GM21619 (cell line): Measurements from ENCODE around the gene PAIP2B.

ENCODE experiments used
- ATAC-seq: cut with Tn5 transposase; IDR thresholded peaks from one replicate; pipeline ENCODE4 v1.9.1; 2021; ENCODE audit not compliant: unreplicated experiment

PAIP2B gene

DNA sequence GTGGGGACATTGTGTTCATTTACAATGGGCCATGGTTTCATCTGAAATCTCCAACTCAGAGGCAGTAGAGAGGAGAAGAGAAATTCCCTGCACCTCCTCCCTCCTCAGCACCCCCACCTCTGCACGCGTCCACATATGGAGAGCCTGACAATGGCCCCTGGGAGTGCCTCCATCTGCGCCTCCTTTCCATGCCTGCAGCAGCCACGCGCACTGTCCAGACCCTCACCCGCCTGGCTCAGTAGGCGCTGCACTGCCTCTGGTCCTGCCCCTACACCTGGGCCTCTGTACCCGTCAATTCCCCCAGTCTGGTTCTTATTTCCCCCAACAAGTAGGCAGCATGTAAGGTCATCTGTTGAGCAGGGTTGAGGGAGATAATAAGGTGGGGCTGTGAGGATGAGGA is 72.6 kb downstream of the PAIP2B start:
- no peak for ATAC-seq

DNA sequence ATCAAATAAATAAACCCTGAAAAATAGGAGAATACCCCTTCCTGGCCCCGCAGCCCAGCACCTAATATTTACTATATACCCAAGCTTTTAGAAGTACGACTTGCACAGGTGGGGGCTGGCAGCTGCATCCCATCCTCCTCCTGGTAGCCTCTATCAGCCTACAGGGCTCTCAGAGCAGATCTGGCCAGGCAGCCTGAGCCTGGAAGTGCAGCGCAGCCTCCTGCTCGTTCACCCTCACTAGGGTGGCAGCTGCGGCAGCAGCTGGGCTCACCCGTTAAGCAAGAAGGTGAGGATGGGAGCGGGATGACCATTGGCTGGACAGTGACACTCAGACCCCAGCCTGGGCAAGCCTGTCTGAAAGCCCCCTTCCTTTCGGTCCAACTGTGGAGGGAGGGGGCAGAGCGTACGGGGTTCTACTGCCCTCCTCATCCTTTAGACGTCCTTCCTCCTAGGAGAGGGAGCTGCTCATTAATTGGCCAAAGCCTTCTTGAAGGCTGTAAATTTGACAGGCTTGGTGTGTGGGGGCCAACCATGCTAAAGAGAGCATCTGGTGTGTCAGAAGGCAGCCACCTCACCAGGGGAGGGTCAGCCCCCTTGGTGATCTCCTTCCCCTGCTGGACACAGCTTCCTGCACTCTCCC is 73.2 kb downstream of the PAIP2B start:
- no peak for ATAC-seq

DNA sequence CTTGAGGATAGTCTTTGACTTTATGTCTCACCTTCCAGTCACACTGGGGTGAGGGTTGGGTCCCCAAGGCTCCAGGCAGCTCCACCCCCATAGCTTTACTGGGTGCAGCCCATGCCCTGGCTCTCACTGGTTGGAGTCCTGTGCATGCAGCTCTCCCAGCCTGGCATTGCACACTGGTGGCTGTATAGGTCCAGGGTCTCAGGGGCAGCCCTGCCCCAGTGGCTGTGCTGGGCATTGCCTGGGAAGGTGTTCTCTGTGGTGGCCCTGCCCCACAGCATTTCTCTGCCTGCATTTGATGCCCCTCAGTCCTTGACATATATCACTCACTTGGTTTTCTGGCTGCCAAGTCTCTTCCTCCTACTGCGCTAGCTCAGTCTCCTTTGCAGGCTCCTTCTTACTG is 75.3 kb downstream of the PAIP2B start:
- ATAC-seq: no peak

DNA sequence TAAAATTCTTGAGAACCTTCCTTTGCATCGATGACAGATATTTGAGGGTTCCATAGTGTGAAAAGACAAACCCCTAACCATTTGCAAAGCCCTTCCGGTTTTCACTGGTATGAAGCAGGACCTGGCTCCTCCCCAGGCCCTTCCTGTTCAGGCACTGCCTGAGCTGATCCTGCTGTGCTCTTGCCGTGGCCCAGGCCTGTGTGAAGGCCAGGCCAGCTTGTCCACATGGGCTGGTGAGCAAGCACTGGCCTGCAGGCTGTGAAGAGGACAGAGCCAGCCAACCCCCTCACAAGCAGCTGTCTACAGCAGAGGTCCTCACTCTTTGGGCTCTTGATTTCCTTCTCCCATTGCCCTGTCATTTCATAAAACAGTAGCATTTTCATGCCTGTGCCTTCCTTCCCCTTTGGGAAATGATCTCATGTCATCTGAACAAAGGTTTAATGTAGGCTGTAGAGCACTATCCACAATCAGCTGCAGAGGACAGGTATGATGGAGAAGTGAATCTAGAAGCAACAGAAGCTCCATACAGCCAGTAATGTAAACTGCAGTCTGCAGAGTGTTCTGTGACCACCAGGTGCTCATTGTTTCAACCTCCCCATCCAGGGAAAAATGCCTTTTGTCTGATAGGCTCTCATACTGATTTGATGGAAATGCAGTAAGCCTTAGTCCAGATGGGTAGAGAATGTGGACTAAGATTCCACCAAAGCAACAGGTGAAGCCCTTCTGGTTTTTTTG is 76.7 kb downstream of the PAIP2B start:
- no peak for ATAC-seq

DNA sequence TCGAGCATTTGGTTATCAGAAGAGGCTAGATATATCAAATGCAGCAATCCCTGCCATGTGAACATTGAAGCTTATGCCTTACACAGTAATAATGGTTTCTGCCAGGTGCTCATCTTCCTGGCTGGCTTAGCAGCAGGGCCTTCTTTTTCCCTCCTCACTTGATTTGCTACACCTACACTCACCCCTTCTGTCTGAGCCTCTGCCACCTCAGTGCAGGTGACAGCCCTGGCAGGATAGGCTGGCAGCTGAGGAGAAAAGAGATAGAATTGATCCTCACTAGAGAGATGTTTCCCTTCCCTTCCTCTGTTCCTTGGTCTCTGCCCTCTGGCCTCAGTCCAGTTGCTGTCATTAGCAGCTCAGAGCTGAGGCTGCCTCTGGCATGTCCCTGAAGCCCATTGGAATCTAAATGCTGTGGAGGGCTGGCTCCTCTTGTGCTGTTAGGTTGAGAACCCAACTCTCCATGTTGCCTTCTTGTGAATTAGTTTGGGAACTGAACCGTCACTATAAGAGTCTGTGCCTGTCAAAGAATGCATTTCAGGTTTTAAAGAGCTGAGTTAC is 78.3 kb downstream of the PAIP2B start:
- no peak for ATAC-seq

DNA sequence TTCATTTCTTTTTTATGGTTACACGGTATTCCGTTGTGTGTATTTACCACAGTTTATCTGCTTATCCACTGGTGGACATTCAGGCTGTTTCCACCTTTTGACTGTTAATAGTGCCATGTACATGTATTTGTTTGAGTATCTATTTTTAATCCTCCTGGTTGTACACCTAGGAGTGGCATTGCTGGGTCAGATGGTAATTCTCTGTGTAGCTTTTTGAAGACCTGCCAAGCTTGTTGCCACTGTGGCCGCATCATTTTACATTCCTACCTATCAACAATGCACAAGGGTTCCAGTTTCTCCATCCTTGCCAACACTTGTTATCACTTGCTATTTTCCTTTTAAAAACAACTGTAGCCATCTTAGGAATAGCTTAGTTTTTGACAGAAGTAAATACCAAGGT is 83.1 kb downstream of the PAIP2B start:
- ATAC-seq: no peak

DNA sequence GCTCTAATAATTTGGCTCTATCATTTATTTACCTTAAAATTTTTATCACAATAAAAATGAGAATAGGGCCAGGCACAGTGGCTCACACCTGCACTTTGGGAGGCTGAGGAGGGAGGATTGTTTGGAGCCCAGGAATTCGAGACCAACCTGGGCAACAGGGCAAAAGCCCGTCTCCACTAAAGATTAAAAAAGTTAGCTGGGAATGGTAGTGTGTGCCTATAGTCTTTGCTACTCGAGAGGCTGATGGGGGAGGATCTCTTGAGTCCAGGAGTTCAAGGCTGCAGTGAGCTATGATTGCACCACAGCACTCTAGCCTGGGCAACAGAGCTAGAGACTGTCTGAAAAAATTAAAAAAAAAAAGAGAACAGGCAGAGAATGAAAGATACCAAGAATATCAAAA is 90.7 kb downstream of the PAIP2B start:
- ATAC-seq: no peak

- ATAC-seq: no peak
Measured at GRCh38 chr2:71133603-71134002, 93.3 kb downstream of the PAIP2B start.
